ENCODE data around the gene SKIDA1.

The SKIDA1 gene

DNA sequence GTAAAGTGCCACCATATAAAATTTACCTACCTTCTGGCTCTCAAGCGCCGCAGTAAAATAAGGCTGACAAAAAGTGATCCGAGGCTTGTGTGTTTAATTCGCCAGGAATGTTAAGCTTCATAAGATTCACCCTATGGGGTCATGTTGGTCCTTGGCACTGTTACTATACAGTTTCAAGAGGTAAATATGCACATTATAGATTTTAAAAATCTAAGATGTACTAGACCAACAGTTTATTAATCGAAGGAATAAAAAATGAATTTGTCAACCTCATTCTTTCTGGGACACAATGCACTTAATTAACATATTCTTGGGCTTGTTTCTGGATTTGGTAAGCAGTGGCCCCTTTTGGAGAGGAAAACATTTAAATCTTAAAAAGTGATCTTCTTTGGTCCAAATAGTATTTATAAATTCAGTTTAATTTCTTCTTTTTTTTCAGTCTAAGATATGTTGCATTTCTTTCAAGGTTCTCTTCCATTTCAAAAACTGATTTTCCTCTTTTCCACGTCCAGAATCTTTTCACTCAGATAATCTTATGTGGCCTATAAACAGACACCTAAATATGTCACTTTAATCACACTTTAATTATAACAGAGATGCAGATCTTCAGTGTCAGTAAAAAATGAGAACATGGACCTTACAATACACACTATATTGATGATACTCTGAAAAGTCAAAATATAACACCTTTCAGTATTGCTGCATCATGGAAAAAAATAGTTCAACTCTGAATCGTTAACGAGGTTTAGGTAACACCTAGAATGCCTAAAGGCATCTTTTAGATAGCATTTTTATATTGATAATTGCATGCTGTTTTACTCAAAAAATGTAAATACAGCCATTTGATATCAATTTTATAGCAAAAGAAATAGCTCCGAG lies 3.8 kb upstream of the SKIDA1 start:
- no peak for DNase-seq (ENCODE audit: low read depth, low spot score)

GRCh38 chr10:21528236-21529031 lies 3.0 kb upstream of the SKIDA1 start:
- DNase-seq (ENCODE audit: low read depth, low spot score): no peak

DNA sequence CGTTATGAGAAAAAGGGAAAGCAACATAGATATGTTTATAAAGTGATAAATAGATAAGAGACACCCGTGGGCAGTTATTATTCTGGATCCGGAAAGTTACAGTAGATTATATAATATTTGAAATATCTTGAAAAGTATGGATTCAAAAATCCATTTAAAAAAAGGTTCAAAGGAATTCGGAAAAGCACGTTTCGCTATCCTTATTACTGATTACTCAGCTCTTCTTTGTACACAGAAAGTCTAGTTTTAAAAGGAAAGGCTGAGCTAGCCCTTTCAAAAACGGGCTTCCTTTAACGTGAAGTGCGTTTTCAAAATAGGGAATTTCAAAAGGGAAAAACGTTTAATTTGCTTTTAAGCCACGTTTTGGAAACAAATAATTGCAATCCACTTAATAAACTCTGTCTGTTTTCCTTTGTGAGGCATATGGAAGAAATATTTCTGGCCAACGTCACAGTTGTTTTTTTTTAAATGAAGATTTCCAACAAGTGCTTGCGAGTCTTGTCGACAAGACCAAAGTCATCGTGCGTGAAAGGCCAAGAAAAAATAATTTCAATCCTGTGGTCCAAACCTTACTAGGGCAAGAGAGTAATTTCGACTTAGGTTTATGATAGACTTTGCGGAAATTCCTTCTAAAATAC lies 2.2 kb upstream of the SKIDA1 start:
- no peak for DNase-seq (ENCODE audit: low read depth, low spot score)

DNA sequence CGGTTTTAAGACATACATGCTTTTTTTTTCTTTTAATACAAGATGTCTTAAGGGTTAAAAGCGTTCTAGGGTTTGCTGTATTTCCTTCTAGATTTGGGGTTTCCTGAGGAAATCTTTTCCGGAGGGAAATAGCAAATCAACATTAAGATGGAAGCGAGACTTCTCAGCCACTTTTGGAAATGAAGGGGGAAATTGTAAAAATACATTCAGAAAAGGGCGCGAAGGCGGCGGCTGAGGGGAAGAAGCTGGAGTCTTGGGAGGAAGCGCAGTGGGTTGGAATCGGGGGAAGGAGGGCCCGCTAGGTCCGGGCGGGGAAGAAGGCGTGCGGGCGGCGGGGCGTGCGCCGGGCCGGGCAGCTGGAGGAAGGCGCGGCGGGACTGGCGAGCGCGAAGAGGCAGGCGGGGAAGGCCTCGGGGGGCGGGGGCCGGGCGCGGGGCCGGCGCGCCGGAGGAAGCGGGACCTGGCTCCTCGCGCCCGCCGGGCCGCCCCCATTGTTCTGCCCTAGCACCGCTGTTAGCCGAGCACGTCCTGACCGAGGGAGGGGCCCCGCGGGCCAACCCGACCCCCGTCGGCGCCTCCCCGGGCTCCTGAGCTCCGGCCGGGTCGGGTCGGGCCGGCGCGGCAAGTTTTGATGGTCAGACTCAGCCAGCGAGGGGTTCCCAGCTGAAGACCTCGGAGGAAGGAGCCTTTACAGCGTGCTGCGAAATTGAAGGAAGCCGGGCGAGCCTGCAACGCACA lies 1.5 kb upstream of the SKIDA1 start:
- no peak for DNase-seq (ENCODE audit: low read depth, low spot score)

DNA sequence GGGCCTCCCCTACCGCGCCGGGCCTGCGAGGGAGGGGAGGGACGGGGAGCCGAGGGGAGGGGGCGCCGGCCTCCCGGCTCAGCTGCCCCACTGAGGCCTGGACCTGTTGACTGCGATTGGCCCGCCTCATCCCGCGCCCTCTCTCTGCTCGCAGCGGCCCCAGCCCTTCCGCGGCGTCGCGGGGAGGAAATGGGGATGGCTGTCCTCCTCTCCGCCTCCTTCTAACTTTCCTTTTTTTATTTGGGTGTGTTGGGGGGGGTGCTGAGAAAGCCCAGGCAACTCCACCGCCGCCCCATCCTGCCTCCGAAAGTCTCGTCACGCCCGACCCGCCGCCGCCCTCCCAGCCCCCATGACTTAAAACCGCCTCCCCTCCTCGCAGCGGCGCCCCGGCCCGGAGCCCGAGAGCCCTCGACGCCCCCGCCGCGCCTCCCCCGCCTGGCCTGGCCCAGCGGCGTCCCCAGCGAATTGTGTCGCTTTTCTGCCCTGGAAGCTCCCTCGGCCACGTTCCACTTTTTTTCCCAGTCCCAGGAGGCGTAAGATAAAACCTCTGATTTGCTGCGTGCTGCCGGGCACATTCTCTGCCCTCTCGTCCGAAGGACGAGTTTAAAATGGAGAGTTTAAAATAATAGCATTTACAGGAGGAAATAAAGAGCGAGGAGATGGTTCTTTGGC lies 842 bp upstream of the SKIDA1 start:
- DNase-seq (ENCODE audit: low read depth, low spot score): no peak

DNA sequence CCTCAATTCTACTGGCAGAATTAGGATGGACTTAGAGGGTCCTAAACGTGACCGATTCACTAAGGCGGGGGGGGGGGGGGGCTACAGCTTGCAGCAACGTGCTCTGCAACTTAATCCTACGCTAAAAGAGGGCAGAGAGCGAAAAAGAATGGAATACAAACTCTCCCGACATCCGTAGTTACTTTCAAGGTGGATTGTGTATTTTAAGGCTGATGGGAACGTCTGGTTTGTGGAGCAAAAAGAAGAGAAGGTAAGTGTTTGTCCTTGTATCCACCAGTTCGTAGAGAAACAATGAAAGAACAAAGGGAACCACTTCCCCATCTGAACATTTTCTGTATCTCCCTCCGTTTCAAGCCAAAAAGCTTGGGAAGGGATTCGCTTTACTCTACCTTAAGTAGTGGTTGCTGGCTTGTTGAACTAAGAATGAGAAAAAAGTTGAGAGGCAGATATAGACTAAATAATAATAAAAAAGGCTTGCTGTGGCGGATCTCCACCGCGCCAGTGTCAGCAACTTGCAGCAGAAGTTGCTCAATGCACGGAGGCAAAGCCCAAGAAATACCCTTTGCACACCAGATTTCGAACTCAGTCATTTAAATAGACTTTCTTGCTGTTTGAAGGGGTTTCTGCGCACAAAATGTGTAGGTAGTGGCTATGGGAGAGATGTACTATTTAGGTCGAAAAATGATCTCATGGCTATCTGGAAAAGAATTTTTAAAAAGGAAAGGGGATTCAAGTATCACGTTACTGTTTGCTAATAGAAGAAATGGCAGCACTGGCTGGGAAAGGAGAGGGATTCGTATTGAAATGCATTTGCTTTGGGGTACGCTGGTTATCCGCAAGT lies 736 bp downstream of the SKIDA1 start:
- no peak for DNase-seq (ENCODE audit: low read depth, low spot score)

DNA sequence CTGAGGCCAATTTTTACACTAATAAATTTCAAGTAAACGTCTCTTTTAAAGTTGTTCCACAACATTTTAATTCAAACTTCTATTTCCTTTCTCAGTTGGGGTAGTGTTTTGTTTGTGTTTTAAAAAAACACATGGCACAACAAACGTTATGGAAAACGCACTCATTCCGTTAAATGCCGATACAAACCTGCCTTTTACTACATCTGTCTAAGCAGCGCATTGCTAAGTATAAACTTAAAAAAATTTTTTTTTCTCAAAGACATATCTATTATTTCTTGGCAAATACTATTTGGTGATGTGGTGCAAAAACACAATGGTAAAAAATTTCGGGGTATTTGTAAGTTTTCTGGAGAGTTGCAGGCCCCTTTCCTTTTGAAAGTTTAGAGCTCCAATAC lies 1.4 kb downstream of the SKIDA1 start:
- DNase-seq (ENCODE audit: low read depth, low spot score): no peak

DNA sequence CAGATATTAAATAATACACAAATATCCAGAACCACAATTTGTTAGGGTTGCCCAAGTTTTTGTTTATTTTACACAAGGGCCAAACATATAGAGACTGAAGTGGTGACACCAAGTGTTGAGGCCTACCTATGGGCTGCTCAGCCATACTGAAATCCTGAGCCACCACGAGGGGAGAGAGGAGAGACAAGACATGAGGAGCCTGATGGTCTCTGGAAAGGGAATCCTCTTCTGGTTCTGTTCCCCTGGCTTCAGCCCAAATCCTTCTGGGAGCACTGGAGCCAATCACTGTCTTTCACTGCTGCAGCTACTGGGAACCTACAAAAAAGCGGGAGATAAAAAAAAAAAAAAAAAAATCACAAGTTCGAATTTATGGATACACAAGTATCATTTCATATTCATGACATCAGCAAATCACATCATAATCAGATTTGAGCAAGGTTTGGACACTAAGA lies 1.9 kb downstream of the SKIDA1 start:
- no peak for DNase-seq (ENCODE audit: low read depth, low spot score)

DNA sequence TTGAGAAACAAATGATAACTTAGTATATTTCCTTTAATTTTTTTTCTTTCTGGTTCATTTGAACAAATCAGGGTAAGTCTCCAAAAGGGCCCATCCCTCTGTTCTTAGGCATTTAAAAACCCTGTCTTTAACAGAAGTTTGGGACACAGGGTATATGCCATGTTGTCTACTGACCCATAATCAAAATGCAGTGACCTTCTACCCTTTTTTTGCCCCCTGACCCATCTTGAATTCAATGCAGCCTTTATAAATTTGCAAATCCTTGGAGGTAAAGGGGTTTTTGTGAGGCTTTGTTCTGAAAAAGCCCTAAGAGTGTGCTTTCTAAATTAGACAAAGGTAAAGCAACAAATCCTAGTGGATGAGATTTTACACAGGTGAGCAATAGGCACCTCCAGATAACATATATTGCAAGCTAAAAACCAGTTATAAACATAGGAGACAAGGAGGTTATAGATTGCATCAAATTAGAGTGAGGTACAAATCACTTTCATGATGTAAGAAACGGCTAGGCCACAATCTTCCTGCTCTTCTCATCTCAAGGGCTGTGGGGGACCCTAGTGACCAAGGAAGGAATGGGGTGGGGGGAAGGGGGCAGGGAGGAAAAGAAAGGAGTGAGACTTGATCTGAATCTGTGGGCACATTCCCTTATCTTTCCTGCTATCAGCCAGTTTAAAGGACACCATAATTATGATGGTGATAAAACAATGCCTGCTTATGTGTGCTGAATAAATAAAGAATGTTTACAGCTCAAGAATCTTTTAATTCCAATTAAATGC lies 2.7 kb downstream of the SKIDA1 start:
- DNase-seq (ENCODE audit: low read depth, low spot score): no peak

- no peak for DNase-seq (ENCODE audit: low read depth, low spot score)
Measured at GRCh38 chr10:21521751-21522533, 3.5 kb downstream of the SKIDA1 start.

DNA sequence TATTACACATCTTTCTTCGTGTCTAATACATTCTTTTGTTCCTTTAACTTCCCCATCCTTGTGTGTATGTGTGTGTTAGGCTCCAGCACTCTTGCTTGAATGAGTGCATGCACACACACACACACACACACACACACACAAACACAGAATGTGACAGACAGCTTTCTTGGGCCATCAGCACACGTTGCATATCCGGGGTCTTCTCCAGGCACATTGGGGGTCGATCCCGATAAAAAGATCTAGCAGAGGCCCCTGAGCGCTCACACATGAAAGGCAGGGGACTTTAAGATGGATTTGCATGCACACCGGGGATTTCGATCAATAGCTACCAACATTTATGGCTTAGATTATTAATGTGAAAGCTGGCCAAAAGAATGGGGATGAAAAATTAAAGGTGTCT lies 4.5 kb downstream of the SKIDA1 start:
- no peak for DNase-seq (ENCODE audit: low read depth, low spot score)

- no peak for DNase-seq (ENCODE audit: low read depth, low spot score)
Measured at GRCh38 chr10:21520509-21520908, 5.0 kb downstream of the SKIDA1 start.

DNA sequence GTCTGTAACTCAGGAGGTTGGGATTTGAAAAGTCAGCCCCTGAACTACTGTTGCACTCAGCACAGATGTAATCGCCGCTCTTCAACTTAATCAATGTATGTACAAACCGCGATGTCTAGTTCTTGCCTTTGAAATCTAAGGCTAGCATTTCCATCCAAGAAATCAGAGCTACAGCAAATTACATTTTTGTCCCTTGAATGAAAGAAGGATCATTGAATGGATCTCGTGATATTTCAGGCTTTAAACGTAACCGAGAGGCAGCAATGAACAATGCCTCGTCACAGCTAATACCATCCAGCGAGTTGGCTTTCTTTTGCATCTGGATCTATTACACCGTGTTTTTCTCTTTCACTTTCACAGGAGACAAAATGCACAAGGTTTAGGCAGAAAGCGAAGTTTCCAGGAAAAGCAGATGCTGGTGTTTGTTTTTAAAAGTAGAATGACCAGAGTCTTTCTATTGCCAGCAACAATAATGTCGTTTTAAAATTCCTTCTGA lies 5.5 kb downstream of the SKIDA1 start:
- DNase-seq (ENCODE audit: low read depth, low spot score): no peak

GRCh38 chr10:21519397-21519933 lies 6.0 kb downstream of the SKIDA1 start:
- DNase-seq (ENCODE audit: low read depth, low spot score): no peak

DNA sequence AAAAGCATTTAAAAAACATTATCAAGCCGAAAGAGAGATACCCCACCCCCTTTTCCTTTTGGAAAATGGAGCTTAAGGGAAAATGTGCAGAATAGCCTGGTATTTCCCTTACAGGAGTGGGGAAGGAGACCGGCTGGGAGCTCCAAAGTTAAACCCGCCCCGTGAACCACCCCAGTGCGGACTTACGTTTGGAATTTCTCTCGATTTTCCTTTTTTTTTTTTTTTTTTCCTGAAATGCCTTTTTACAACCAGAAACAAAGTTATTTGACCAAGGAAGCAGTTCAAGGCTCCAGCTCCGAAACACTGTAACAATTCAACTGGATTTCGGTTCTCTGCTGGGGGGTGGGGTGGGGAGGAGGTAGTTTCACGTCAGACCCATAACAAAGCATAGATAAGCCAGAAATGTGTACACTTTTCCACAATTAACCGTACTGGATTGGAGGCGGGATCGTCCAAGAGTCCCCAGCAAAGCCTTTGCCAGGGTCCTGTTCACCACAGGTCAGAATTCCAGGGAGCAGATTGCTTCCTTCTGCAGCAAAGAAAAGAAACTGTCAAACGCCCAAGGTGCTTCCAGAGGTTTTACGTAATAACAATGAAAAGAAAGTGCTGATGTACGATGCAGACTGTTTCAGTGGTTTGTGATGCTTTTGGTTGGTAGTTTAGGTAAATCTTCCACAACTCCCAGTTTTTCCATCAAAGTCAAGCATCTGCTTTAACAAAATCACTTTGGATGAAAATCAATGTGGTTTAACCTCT lies 6.7 kb downstream of the SKIDA1 start:
- DNase-seq (ENCODE audit: low read depth, low spot score): no peak

DNA sequence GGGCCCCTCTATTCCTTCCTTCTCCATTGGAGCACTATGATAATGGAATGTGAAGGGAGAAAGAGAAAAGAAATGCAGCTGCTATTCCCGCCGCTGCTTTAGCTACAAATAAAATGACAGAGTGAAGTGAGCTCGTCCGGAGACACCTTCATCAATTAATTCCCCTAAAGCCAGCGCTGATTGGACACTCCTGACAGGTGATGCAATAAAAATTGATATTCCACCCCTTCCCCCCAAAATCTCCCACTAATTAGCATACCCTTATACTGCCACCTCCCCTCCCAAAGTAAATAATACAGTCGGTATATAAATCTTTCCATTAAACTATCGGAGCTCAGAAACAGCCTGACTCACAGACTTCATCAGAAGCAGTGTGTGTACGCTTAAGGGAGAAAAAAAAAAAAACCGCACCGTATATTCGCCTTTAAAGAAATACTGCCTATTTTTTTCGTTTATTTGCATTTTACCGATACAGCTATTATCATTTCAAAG lies 7.3 kb downstream of the SKIDA1 start:
- DNase-seq (ENCODE audit: low read depth, low spot score): no peak

All from activated CD4-positive, CD25-positive, alpha-beta regulatory T cell treated with anti-CD3 and anti-CD28 coated beads, Interleukin-2, amount 50 U/mL, for 16 hours (primary cell).